Liver (tissue), 3 donors: ENCODE results near the gene MEF2A.

Source experiments
- CTCF ChIP-seq: fragments of 150-350 bp; IDR thresholded peaks from 2 replicates; pipeline ENCODE4 v1.5.1; 2017; ENCODE audit warnings: improper control_type of control experiment, low read depth, low read length; ENCODE audit not compliant: missing input control
- EGR1 ChIP-seq, 2 donors: IDR thresholded peaks; 2 replicates each; pipeline ENCODE4 v1.6.1; 2016 to 2018; ENCODE audit warnings: antibody characterized with exemption in 2 of 2, low read depth in 2 of 2
- GABPA ChIP-seq, 2 donors: IDR thresholded peaks in 1 of 2; conservative IDR thresholded peaks in 1 of 2; 2 replicates each; pipeline ENCODE4 v1.6.1; 2016; ENCODE audit warnings: antibody characterized with exemption in 2 of 2, mild to moderate bottlenecking in 1 of 2, moderate library complexity in 1 of 2
- JUND ChIP-seq, 2 donors: IDR thresholded peaks; 2 replicates each; pipeline ENCODE4 v1.6.1; 2016; ENCODE audit warnings: antibody characterized with exemption in 2 of 2
- RAD21 ChIP-seq, 2 donors: IDR thresholded peaks; 2 replicates each; pipeline ENCODE4 v1.6.1; 2016; ENCODE audit warnings: antibody characterized with exemption in 2 of 2, mild to moderate bottlenecking in 2 of 2
- REST ChIP-seq: IDR thresholded peaks from 2 replicates; pipeline ENCODE4 v1.6.1; 2016; ENCODE audit warnings: antibody characterized with exemption, mild to moderate bottlenecking
- RXRA ChIP-seq, 2 donors: IDR thresholded peaks; 2 replicates each; pipeline ENCODE4 v1.6.1; 2017 to 2018; ENCODE audit warnings: antibody characterized with exemption in 2 of 2, mild to moderate bottlenecking in 1 of 2
- SP1 ChIP-seq: IDR thresholded peaks from 2 replicates; pipeline ENCODE4 v1.6.1; 2018; ENCODE audit warnings: antibody characterized with exemption, mild to moderate bottlenecking
- TAF1 ChIP-seq: conservative IDR thresholded peaks from 2 replicates; pipeline ENCODE4 v1.6.1; 2016; ENCODE audit warnings: antibody characterized with exemption, mild to moderate bottlenecking
- YY1 ChIP-seq: IDR thresholded peaks from 2 replicates; pipeline ENCODE4 v1.6.1; 2016; ENCODE audit warnings: antibody characterized with exemption, mild to moderate bottlenecking
- donor health status: healthy.
- donor health status: healthy.

GRCh38 chr15:99594916-99595315 is 29.1 kb downstream of the MEF2A start:
- TF ChIP-seq CTCF (no peak), SP1 (no peak), RXRA (IDR thresholded peaks at IDR 0.05) (no peak), RAD21 (IDR thresholded peaks at IDR 0.05) (no peak), TAF1 (no peak), REST (no peak), EGR1 (IDR thresholded peaks at IDR 0.05; ENCODE audit: low read depth in 2 of 2) (no peak), JUND (IDR thresholded peaks at IDR 0.05) (no peak), GABPA (IDR thresholded peaks at IDR 0.05 in 1 of 2, conservative IDR thresholded peaks at IDR 0.05 in 1 of 2) (no peak), YY1 (no peak)
